MCF 10A (cell line): ENCODE results near the gene KIF26A. TPM values are rescaled to one million over a fixed set of nuclear protein-coding genes. Genes with fewer than 3 reads are reported as not detected.

Source experiments
- BruUV-seq: library from RNA; stranded (reverse); fragments of 400-500 nt; replicated peaks from 2 replicates; lab custom pipeline; 2021; lab: Mats Ljungman, UMichigan
- CTCF ChIA-PET: fragments of 300-600 bp; sonication (Branson Sonifier 250); formaldehyde crosslinking; extraction: SDS; loops from one replicate; lab custom pipeline; 2021; ENCODE audit warnings: antibody characterized with exemption, inconsistent platforms; lab: Yijun Ruan, JAX
- POLR2A ChIA-PET: fragments of 300-600, 350-650 bp; sonication (Branson Sonifier 250); formaldehyde crosslinking; extraction: SDS; loops from one replicate; lab custom pipeline; 2020; ENCODE audit warnings: antibody characterized with exemption, inconsistent platforms; lab: Yijun Ruan, JAX
- DNase-seq: peaks from one replicate; pipeline ENCODE4 v3.0.0-alpha.2; 2018; ENCODE audit not compliant: unreplicated experiment
- H3K27ac Mint-ChIP-seq: one replicate; pipeline ENCODE4 v1.8.0; 2022; ENCODE audit warnings: mild to moderate bottlenecking, low read depth, mixed read lengths; ENCODE audit not compliant: unreplicated experiment
- H3K27me3 Mint-ChIP-seq: one replicate; pipeline ENCODE4 v1.8.0; 2022; ENCODE audit warnings: mixed read lengths; ENCODE audit not compliant: insufficient read depth, unreplicated experiment
- H3K36me3 Mint-ChIP-seq: one replicate; pipeline ENCODE4 v1.8.0; 2022; ENCODE audit warnings: mild to moderate bottlenecking, moderate library complexity, mixed read lengths; ENCODE audit not compliant: insufficient read depth, unreplicated experiment
- H3K4me1 Mint-ChIP-seq: one replicate; pipeline ENCODE4 v1.8.0; 2022; ENCODE audit warnings: mixed read lengths; ENCODE audit not compliant: insufficient read depth, unreplicated experiment
- H3K4me3 Mint-ChIP-seq: one replicate; pipeline ENCODE4 v1.8.0; 2022; ENCODE audit warnings: mild to moderate bottlenecking, moderate library complexity, mixed read lengths; ENCODE audit not compliant: unreplicated experiment
- H3K9me3 Mint-ChIP-seq: one replicate; pipeline ENCODE4 v1.8.0; 2022; ENCODE audit warnings: mixed read lengths; ENCODE audit not compliant: unreplicated experiment
- intact Hi-C: fragments of 100-400 bp; cut with micrococcal nuclease; formaldehyde crosslinking; loops from 2 replicates; pipeline ENCODE4 v1.14.1; 2022
- total RNA-seq: library from RNA; stranded (reverse); gene quantifications from 2 replicates; pipeline ENCODE4 v1.2.3, GENCODE V29; 2022
- TF ChIP-seq, protein P1 (sequence below): fragments of 200-600 bp; IDR thresholded peaks from one replicate; pipeline ENCODE4 v1.8.0; 2022; ENCODE audit warnings: antibody characterized with exemption, mild to moderate bottlenecking; ENCODE audit not compliant: unreplicated experiment

The KIF26A gene
- total RNA-seq, 1 experiment from 2014 or later = 0.26 TPM

DNA sequence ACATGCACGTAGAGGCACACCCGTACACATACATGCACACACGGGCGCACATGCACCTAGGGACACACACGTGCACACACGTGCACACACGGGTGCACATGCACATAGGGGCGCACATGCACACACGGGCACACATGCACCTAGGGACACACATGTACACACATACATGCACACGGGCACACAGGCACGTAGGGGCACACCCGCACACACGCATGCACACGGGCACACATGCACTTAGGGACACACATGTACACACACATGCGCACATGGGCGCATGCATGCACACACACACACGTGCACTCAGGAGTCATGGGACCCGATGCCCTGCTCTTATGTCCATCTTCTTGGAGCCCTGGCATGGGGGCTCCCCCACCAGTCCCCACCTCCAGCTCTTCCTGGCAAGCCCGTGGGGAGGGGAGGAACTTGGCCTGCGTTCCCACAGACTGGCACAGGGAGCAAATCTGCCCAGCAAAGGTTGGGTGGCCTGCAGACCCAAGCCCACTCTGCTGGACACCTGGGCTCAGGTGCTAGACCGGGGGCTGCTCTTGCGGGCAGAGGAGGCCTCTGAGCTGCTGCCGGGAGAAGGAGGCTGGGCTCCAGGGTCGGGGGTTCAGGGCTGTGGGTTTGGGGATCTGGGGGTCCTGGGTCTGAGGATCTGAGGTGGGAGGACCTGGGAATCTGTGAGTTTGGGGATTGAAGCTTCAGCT is 51.4 kb downstream of the KIF26A start:
- Mint-ChIP-seq H3K27me3 (peaks cover 9% of the 10 kb centered on the region), H3K36me3 (no peaks in the 10 kb centered on the region), H3K27ac (no peak overlapping the region), H3K9me3 (no peaks in the 10 kb centered on the region), H3K4me1 (no peaks in the 10 kb centered on the region), H3K4me3 (no peak overlapping the region)
- no peak for DNase-seq
- BruUV-seq = no TSS peak
- TF ChIP-seq, protein P1, sequence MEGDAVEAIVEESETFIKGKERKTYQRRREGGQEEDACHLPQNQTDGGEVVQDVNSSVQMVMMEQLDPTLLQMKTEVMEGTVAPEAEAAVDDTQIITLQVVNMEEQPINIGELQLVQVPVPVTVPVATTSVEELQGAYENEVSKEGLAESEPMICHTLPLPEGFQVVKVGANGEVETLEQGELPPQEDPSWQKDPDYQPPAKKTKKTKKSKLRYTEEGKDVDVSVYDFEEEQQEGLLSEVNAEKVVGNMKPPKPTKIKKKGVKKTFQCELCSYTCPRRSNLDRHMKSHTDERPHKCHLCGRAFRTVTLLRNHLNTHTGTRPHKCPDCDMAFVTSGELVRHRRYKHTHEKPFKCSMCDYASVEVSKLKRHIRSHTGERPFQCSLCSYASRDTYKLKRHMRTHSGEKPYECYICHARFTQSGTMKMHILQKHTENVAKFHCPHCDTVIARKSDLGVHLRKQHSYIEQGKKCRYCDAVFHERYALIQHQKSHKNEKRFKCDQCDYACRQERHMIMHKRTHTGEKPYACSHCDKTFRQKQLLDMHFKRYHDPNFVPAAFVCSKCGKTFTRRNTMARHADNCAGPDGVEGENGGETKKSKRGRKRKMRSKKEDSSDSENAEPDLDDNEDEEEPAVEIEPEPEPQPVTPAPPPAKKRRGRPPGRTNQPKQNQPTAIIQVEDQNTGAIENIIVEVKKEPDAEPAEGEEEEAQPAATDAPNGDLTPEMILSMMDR = no peak
- ChIA-PET CTCF (interaction anchor here (0.6 kb wide), 1 partner anchor 161 kb away, joined by 4 read pairs; no protein-coding TSS in a partner anchor), POLR2A (interaction anchor here (0.7 kb wide), 1 partner anchor 59 kb away, joined by 3 read pairs; no protein-coding TSS in a partner anchor)
- intact Hi-C loops = no loop called here

DNA sequence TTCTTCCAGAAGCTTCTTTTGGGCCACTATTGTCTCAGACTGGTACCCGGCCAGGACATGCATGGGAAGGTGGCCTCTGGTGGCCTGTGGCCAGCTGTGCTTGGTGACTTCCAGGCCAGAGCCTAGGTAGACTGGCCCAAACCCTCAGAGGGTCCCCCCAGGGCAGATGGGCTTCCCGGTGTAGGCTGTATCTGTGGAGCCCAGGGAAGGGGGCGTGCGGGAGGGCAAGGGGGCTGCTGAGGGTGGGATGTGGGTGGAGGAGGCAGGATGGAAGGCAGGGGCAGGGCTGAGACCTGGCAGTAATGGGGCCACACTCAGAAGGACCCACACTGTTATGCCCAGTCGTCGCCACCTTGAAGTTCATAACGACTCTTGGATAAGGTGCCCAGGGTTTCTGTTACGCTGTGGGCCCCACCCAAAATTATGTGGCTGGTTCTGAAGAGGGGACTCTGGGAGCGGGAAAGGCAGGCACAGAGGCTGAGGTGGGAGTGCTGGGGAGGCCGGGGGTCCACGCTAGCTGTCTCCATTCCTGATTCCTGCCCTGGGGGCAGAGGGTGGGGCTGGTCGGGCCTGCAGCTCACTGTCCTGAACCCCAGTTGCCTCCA is 52.1 kb downstream of the KIF26A start:
- intact Hi-C loops = no loop called here
- no TSS peak for BruUV-seq
- TF ChIP-seq, protein P1 = no peak
- Mint-ChIP-seq H3K9me3 (no peaks in the 10 kb centered on the region), H3K4me1 (no peaks in the 10 kb centered on the region), H3K27ac (no peak overlapping the region), H3K4me3 (no peak overlapping the region), H3K27me3 (peaks cover 11% of the 10 kb centered on the region), H3K36me3 (no peaks in the 10 kb centered on the region)
- CTCF ChIA-PET = no interaction called here
- POLR2A ChIA-PET = no interaction called here
- DNase-seq = no peak

DNA sequence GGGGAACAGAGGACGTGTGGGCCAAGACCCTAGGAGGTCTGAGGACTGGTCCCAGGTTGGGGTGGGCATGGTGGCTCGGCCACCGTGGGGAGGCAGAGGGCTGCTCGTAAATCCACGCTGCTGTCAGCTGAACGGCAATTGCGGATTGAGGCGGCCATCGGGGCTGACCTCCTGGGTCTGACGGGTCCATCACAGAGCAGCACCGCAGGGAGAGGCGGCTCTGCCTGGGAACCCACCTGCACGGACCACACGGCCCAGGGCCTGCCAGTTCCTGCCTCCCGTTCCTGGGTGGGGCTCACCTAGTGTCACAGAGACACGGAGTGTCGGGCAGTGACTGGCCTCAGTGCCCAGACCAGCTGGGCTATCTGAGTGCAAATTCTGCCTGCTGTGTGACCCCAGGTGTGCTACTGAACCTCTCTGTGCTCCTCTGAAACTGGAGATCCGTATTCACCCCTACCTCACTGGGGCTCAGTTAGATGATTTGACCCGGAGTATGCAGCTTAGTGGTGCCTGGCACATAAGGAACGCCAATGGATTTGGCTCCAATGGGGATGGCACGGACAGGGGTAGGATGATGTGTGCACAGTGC is 53.1 kb downstream of the KIF26A start:
- BruUV-seq = no TSS peak
- ChIA-PET CTCF (no interaction called here), POLR2A (no interaction called here)
- Mint-ChIP-seq H3K9me3 (no peaks in the 10 kb centered on the region), H3K4me1 (no peaks in the 10 kb centered on the region), H3K27me3 (peaks cover 11% of the 10 kb centered on the region), H3K36me3 (no peaks in the 10 kb centered on the region), H3K4me3 (no peak overlapping the region), H3K27ac (no peak overlapping the region)
- DNase-seq = no peak
- intact Hi-C loops = no loop called here
- TF ChIP-seq, protein P1 = no peak

- H3K27ac Mint-ChIP-seq = no peak overlapping the region
- TF ChIP-seq, protein P1 = no peak
- H3K36me3 Mint-ChIP-seq = no peaks in the 10 kb centered on the region
- H3K4me3 Mint-ChIP-seq = no peak overlapping the region
- H3K4me1 Mint-ChIP-seq = no peaks in the 10 kb centered on the region
- intact Hi-C loops = no loop called here
- no TSS peak for BruUV-seq
- no peak for DNase-seq
- H3K27me3 Mint-ChIP-seq = peaks cover 11% of the 10 kb centered on the region
- ChIA-PET CTCF (no interaction called here), POLR2A (no interaction called here)
- no peaks in the 10 kb centered on the region for H3K9me3 Mint-ChIP-seq
Observed at GRCh38 chr14:104192146-104192882, 53.9 kb downstream of the KIF26A start.
